Left ventricle myocardium inferior (tissue), 1 donor: ENCODE data around the gene SLC28A3. TPM values are rescaled to one million over a fixed set of nuclear protein-coding genes. Genes with fewer than 3 reads are reported as not detected.

ENCODE experiments used
- DNase-seq: peaks from one replicate; pipeline ENCODE4 v3.0.0-alpha.2; 2020
- H3K27ac ChIP-seq: fragments of 200-600 bp; replicated peaks from 2 replicates; pipeline ENCODE4 v1.8.0; 2021
- H3K27me3 ChIP-seq: fragments of 200-600 bp; 2 replicates; pipeline ENCODE4 v1.8.0; 2021; ENCODE audit warnings: low read depth
- H3K36me3 ChIP-seq: fragments of 200-600 bp; 2 replicates; pipeline ENCODE4 v1.8.0; 2021
- H3K4me1 ChIP-seq: fragments of 200-600 bp; 2 replicates; pipeline ENCODE4 v1.8.0; 2021
- H3K4me3 ChIP-seq: fragments of 200-600 bp; 2 replicates; pipeline ENCODE4 v1.8.0; 2021; ENCODE audit warnings: mild to moderate bottlenecking, moderate library complexity
- H3K9me3 ChIP-seq: fragments of 200-600 bp; replicated peaks from 2 replicates; pipeline ENCODE4 v1.8.0; 2021
- intact Hi-C: fragments of 100-400 bp; cut with micrococcal nuclease; formaldehyde crosslinking; loops from one replicate; pipeline ENCODE4 v1.11.0; 2022
- total RNA-seq: library from RNA; stranded (reverse); fragmentation: NEBNext Ultra II Directional; extraction: Animal tissue kit (Norgen Biotek cat#: 25700); gene quantifications from one replicate; pipeline ENCODE4 v1.2.1, GENCODE V29; 2021
- TF ChIP-seq, protein P1 (sequence below): fragments of 200-600 bp; IDR thresholded peaks from 2 replicates; pipeline ENCODE4 v1.8.0; 2021; ENCODE audit warnings: antibody characterized with exemption, mild to moderate bottlenecking, borderline replicate concordance
- donor health status: DM: no; HTN: yes; CAD: no; lungs with severe emphysema.

The SLC28A3 gene
- total RNA-seq, 1 donor from 2014 or later, result 0.16 TPM

DNA sequence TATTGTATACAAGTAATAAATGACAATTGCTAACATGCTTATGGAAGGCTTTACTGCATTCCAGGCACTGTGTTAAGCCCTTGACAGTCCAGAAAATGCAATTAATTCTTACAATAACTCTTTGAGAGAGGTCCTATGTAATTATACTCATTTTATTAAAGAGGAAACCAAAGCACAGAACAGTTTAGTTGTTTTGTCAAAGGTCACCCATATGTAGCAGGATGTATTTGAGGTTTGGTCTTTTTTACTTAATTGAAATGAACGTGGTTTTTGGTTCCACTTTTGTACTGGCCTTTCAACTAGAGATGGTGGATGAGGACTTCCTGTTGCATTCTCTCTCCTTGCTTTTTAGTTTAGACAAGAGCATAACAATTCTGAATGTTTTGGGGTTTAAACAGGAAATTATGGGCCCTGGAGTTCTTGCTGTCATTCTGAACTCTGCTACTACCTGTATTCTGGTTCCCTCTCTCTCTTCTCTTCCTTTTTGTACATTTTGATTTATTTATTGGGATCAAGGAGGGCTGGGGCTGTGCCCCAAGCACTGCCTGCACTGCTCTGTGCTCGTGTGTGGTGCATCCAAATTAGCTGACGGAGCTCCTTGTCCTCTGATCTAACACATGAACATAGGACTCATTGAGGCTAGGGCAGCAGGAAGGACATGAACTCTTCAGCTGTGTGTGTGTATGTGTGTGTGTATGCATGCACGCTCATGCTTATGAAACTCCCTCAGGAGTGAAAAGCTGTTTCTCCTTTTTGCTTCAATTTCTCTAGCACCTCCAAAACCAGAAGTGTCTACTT is 47.4 kb downstream of the SLC28A3 start:
- TF ChIP-seq, protein P1, sequence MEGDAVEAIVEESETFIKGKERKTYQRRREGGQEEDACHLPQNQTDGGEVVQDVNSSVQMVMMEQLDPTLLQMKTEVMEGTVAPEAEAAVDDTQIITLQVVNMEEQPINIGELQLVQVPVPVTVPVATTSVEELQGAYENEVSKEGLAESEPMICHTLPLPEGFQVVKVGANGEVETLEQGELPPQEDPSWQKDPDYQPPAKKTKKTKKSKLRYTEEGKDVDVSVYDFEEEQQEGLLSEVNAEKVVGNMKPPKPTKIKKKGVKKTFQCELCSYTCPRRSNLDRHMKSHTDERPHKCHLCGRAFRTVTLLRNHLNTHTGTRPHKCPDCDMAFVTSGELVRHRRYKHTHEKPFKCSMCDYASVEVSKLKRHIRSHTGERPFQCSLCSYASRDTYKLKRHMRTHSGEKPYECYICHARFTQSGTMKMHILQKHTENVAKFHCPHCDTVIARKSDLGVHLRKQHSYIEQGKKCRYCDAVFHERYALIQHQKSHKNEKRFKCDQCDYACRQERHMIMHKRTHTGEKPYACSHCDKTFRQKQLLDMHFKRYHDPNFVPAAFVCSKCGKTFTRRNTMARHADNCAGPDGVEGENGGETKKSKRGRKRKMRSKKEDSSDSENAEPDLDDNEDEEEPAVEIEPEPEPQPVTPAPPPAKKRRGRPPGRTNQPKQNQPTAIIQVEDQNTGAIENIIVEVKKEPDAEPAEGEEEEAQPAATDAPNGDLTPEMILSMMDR, result no peak
- Histone ChIP-seq H3K36me3 (no peaks in the 10 kb centered on the region), H3K27me3 (no peaks in the 10 kb centered on the region), H3K4me3 (no peak overlapping the region), H3K4me1 (no peaks in the 10 kb centered on the region), H3K27ac (no peak overlapping the region), H3K9me3 (no peaks in the 10 kb centered on the region)
- DNase-seq, result no peak
- intact Hi-C loops, result no loop called here

DNA sequence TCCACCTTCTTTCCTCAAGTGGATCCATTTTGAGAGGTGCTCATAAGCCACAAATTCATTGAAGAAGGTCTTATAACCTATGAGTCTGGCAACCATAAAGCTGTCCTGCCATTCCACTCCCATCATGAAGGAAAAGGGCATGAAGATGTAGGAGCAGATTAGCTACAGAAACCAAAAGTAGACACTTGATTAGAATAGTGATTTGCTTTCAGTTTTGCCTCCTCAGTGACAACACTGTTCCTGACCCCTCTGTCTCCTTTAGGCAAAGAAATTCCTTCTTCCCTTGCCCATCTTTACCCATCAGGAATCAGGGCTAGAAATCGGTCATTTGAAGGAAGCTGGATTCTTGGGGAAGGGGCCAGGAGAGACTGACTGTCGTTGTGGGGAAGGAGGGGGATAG is 55.2 kb downstream of the SLC28A3 start:
- DNase-seq, result no peak
- Histone ChIP-seq H3K27ac (no peak overlapping the region), H3K9me3 (no peaks in the 10 kb centered on the region), H3K27me3 (no peaks in the 10 kb centered on the region), H3K4me1 (no peaks in the 10 kb centered on the region), H3K4me3 (no peak overlapping the region), H3K36me3 (no peaks in the 10 kb centered on the region)
- TF ChIP-seq, protein P1, result no peak
- intact Hi-C loops, result no loop called here

DNA sequence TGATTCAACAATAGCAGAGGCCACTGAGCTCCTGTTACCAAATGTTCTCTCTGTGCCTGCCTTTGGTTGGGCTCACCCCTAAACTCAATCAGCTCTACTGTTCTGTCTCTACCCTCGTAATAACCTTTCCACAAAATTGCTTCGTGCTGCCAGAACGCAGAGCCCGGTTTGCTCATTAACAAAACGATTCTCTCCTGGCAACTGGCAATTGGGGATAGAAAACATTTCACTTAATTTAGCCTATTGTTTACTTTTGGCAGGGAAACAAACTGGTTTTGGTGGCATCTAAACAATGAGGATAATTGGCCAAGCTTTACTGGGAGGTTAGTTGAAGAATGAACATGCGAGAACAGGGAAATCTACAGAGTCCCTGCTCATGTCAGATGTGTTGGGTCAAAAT is 56.6 kb downstream of the SLC28A3 start:
- intact Hi-C loops, result no loop called here
- no peak overlapping the region for H3K4me3 ChIP-seq
- no peaks in the 10 kb centered on the region for H3K36me3 ChIP-seq
- H3K9me3 ChIP-seq, result no peaks in the 10 kb centered on the region
- H3K27me3 ChIP-seq, result no peaks in the 10 kb centered on the region
- H3K27ac ChIP-seq, result no peak overlapping the region
- H3K4me1 ChIP-seq, result no peaks in the 10 kb centered on the region
- TF ChIP-seq, protein P1, result no peak
- DNase-seq, result no peak

DNA sequence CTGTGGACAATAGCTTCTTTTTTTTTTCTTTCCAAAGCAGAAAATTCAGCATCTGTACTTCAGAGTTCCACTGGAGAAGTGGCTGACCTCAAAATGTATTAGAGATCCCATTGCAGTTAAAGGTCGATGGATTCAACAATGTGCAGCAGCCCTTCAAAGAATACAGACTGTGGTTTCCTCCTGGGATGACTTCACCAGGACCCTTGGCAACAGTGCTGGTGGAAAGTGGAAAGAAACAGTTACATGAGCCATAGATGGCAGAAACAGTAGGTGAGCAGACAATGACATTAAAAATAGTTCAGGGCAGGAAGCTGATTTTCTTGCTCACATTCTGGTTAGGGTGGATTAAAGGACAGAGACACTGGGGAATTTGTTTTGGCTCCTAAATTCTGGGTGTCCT is 62.4 kb downstream of the SLC28A3 start:
- TF ChIP-seq, protein P1, result no peak
- H3K4me3 ChIP-seq, result no peak overlapping the region
- no peaks in the 10 kb centered on the region for H3K4me1 ChIP-seq
- peaks cover 16% of the 10 kb centered on the region for H3K27me3 ChIP-seq
- intact Hi-C loops, result no loop called here
- DNase-seq, result no peak
- no peak overlapping the region for H3K27ac ChIP-seq
- no peaks in the 10 kb centered on the region for H3K36me3 ChIP-seq
- H3K9me3 ChIP-seq, result no peaks in the 10 kb centered on the region

DNA sequence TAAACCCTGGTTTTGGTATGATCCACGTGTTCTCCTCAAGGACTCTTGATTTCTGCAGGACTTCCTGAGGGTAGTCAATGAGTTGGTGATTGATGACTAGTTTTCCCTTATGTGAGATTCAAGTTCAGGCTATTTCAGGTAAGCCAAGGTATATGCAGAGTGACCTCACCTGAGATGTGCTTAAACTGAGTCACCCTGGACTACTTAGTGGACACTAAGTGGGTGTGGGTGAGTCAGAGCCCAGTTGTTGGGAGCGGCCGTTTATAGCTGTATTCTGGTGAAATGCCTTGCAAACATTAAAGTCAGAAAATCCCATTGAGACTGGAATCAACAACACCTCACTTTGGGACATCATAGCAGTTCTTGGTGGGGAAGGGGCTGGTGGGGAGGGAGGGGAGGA is 62.9 kb downstream of the SLC28A3 start:
- peaks cover 16% of the 10 kb centered on the region for H3K27me3 ChIP-seq
- H3K4me1 ChIP-seq, result no peaks in the 10 kb centered on the region
- TF ChIP-seq, protein P1, result no peak
- no peak overlapping the region for H3K27ac ChIP-seq
- DNase-seq, result no peak
- H3K36me3 ChIP-seq, result no peaks in the 10 kb centered on the region
- intact Hi-C loops, result no loop called here
- H3K4me3 ChIP-seq, result no peak overlapping the region
- H3K9me3 ChIP-seq, result no peaks in the 10 kb centered on the region
